Right lobe of liver (tissue), 6 donors: ENCODE data around the gene BPIFB2. TPM values are rescaled to one million over a fixed set of nuclear protein-coding genes. Genes with fewer than 3 reads are reported as not detected.

ENCODE experiments used
- ATAC-seq, 4 donors: fragments of 200-7000 bp; cut with Tn5 transposase; one replicate each; pipeline ENCODE4 v1.9.1; 2020; ENCODE audit warnings: mild to moderate bottlenecking in 4 of 4, moderate library complexity in 4 of 4
- DNase-seq, 3 donors: peaks; one replicate each; pipeline ENCODE4 v3.0.0-alpha.2; 2020
- H3K27ac ChIP-seq, 3 donors: fragments of 200-600 bp; one replicate each; pipeline ENCODE4 v1.8.0; 2022
- H3K27me3 ChIP-seq, 2 donors: fragments of 200-600 bp; one replicate each; pipeline ENCODE4 v1.8.0; 2022
- H3K36me3 ChIP-seq, 4 donors: fragments of 200-600 bp; sonication (generic) in 1 of 4; one replicate each; pipeline versions ENCODE4 v1.5.1 to v1.8.0; 2017 to 2022; ENCODE audit warnings: control low read depth in 1 of 4
- H3K4me1 ChIP-seq, 4 donors: fragments of 200-600 bp; sonication (generic) in 1 of 4; one replicate each; pipeline versions ENCODE4 v1.5.1 to v1.8.0; 2017 to 2022; ENCODE audit warnings: control low read depth in 1 of 4
- H3K4me3 ChIP-seq, 3 donors: fragments of 200-600 bp; one replicate each; pipeline ENCODE4 v1.8.0; 2022
- H3K9me3 ChIP-seq, 4 donors: fragments of 200-600 bp; sonication (generic) in 1 of 4; one replicate each; pipeline versions ENCODE4 v1.5.1 to v1.8.0; 2017 to 2022; ENCODE audit warnings: control low read depth in 1 of 4
- CTCF ChIP-seq, 4 donors: fragments of 200-600 bp in 3 of 4; fragments of 450-650 bp in 1 of 4; IDR thresholded peaks; one replicate each; pipeline versions ENCODE4 v1.5.1 to v1.8.0; 2016 to 2022; ENCODE audit warnings: antibody characterized with exemption in 4 of 4, mild to moderate bottlenecking in 2 of 4
- POLR2A ChIP-seq: fragments of 450-650 bp; IDR thresholded peaks from one replicate; pipeline ENCODE4 v1.6.1; 2017; ENCODE audit warnings: antibody characterized with exemption, mild to moderate bottlenecking
- WGBS: methylation state at CpG from one replicate; pipeline ENCODE4 v1.1.6; 2018; ENCODE audit warnings: low coverage, low lambda C conversion rate; ENCODE audit not compliant: insufficient coverage; ENCODE audit errors: missing lambda C conversion rate; 5-methylcytosine and 5-hydroxymethylcytosine counted together
- intact Hi-C, 2 donors: fragments of 100-400 bp; cut with DNase I; formaldehyde crosslinking; loops; one replicate each; pipeline versions ENCODE4 v1.11.2 to v1.14.1; 2022
- total RNA-seq, 6 experiments: library from RNA; depleted of rRNA in 2 of 6; stranded (reverse); fragments of >200 nt in 2 of 6; fragmentation: NEBNext Ultra II Directional in 3 of 6; extraction: Animal tissue kit (Norgen Biotek cat#: 25700) in 3 of 6; gene quantifications; one replicate each; pipeline versions ENCODE4 v1.1.0 to v1.2.4, GENCODE V29; 2016 to 2023
- donor health status: DM: no; HTN: yes; CAD: no.
- donor health status: DM: no; HTN: no; CAD: no.
- donor health status: DM: no; HTN: no; CAD: no.
- donor health status: DM: no; HTN: yes; CAD: no.
- donor health status: DM: no; HTN: yes; CAD: no.

Gene BPIFB2
- total RNA-seq, 6 experiments from 2014 or later: 0.12 TPM; not detected in 5

GRCh38 chr20:32983459-32984112, 23.9 kb upstream of the BPIFB2 start:
- Histone ChIP-seq H3K4me1 (no peaks in the 10 kb centered on the region), H3K4me3 (no peak overlapping the region), H3K27me3 (no peaks in the 10 kb centered on the region), H3K9me3 (no peaks in the 10 kb centered on the region), H3K36me3 (no peaks in the 10 kb centered on the region), H3K27ac (no peak overlapping the region)
- no peak for ATAC-seq
- intact Hi-C loops: no loop called here
- DNase-seq: no peak
- TF ChIP-seq POLR2A: no peak
- TF ChIP-seq CTCF (IDR thresholded peaks at IDR 0.05): no peak
- WGBS: 94% methylated on average over 5 of the region's 12 CpGs

- Histone ChIP-seq H3K36me3 (no peaks in the 10 kb centered on the region), H3K9me3 (no peaks in the 10 kb centered on the region), H3K27ac (no peak overlapping the region), H3K4me3 (no peak overlapping the region), H3K4me1 (no peaks in the 10 kb centered on the region), H3K27me3 (no peaks in the 10 kb centered on the region)
- ATAC-seq: no peak
- DNase-seq: no peak
- no peak for TF ChIP-seq CTCF (IDR thresholded peaks at IDR 0.05)
- no peak for TF ChIP-seq POLR2A
- intact Hi-C loops: no loop called here
- WGBS: 40% methylated on average over 1 of the region's 7 CpGs
Measured at GRCh38 chr20:32984196-32984595, 23.3 kb upstream of the BPIFB2 start.

- Histone ChIP-seq H3K4me1 (no peaks in the 10 kb centered on the region), H3K27me3 (no peaks in the 10 kb centered on the region), H3K36me3 (no peaks in the 10 kb centered on the region), H3K27ac (no peak overlapping the region), H3K9me3 (no peaks in the 10 kb centered on the region), H3K4me3 (no peak overlapping the region)
- no peak for ATAC-seq
- DNase-seq: no peak
- TF ChIP-seq CTCF (IDR thresholded peaks at IDR 0.05): no peak
- no peak for TF ChIP-seq POLR2A
- intact Hi-C loops: no loop called here
- WGBS: 73% methylated on average over 7 of the region's 9 CpGs
Measured at GRCh38 chr20:32984631-32985354, 22.7 kb upstream of the BPIFB2 start.

GRCh38 chr20:32985596-32985995, 21.9 kb upstream of the BPIFB2 start:
- no peak for ATAC-seq
- Histone ChIP-seq H3K9me3 (no peaks in the 10 kb centered on the region), H3K4me1 (no peaks in the 10 kb centered on the region), H3K36me3 (no peaks in the 10 kb centered on the region), H3K27ac (no peak overlapping the region), H3K4me3 (no peak overlapping the region), H3K27me3 (no peaks in the 10 kb centered on the region)
- intact Hi-C loops: no loop called here
- TF ChIP-seq POLR2A: no peak
- no peak for TF ChIP-seq CTCF (IDR thresholded peaks at IDR 0.05)
- no CpG with 5 or more reads among the region's 6 CpGs for WGBS
- DNase-seq: no peak
